Activated CD4-positive, alpha-beta T cell treated with anti-CD3 and anti-CD28 coated beads, Interleukin-2, Interleukin-4, amounts not matched to agents 100 ng/mL and 50 ng/mL, durations not matched to agents 16 hours and 8 hours (primary cell): ENCODE results near the gene COG7.
A peak's percentile ranks its signal among the peaks of the same experiment; 100 is the strongest.
"Not testable (repeated sequence)": the region's sequence is repeated elsewhere in the genome, so short reads cannot be mapped to it uniquely, and the experiment has no call there.

Experiments
- DNase-seq: peaks from one replicate; pipeline ENCODE4 v3.0.0-alpha.2; 2020; ENCODE audit warnings: low spot score

The COG7 gene

DNA sequence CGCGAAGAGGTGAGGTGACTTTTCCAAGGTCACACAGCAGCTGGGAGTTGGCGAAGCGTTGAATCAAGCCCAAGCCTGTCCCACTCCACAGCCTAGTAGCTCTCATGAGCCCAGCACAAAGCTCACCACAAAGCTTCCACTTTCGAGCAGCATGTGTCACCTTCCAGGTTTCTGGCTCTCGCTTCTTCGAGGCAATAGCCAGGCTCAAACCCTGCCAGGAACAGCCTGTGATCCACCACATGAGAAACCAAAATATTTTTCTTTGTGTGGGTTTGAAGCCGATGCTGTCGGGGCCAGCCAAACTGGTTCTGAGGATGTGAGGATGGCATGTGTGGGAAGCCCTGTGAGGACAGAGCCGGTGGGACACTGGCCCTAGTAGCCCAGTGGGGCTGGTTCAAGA, 68.1 kb downstream of the COG7 start:
- DNase-seq: no peak

DNA sequence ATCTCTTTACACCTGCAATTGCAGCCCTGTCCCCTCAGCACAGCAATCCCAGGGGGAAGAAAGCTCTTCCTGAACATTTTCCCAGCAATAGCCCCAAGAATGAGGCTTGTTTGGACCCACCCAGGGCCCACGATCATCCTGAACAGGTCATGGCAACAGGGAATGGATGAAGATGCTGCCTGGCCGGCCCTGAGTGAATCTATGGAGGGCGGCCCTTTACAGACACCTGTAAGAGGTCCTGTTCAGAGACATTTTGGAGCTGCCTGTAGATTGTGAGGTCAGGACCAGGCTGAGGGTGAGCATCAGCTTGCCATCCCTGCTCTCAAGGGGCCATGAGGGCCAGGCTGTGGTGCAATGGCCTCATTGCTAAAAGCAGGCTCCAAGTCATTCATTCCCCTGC, 69.1 kb downstream of the COG7 start:
- no peak for DNase-seq

DNA sequence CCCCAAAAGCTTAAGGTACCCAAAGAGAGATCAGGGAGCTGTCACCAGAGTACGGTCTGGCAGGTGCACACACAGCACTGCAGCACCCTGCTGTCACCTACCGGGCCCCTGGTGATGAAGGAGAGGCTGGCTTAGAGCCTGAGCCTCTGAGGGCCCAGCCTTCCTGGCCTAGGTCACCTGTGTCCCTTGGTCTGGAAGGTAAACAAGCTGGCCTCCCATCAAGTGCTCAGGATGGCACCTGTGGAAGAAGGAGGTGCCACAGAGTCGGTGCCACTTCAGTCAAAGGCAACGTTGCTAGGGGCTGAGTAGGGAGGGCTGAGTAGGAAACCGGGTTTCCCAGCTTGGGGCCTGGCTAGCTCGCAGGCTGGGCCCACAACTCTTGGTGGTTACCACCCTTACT, 70.7 kb downstream of the COG7 start:
- DNase-seq: no peak

DNA sequence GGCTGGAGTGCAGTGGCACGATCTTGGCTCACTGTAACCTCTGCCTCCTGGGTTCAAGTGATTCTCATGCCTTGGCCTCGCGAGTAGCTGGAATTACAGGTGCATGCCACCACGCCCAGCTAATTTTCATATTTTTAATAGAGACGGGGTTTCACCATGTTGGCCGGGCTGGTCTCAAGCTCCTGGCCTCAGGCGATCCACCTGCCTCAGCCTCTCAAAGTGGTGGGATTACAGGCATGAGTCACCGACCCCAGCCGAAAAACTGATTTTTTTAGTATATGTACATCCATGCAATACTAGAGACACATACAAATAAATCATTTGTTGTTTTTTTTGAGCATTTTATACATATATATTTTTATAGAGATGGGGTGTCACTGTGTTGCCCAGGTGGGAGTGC, 71.3 kb downstream of the COG7 start:
- DNase-seq: not testable (repeated sequence)

DNA sequence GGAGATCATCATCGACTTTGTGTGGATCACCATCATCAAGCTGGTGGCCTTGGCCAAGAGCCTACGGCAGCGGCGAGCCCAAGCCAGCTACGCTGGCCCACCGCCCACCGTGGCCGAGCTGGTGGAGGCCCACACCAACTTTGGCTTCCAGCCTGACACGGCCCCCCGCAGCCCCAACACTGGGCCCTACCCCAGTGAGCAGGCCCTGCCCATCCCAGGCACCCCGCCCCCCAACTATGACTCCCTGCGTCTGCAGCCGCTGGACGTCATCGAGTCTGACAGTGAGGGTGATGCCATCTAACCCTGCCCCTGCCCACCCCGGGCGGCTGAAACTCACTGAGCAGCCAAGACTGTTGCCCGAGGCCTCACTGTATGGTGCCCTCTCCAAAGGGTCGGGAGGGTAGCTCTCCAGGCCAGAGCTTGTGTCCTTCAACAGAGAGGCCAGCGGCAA, 72.5 kb downstream of the COG7 start:
- no peak for DNase-seq

DNA sequence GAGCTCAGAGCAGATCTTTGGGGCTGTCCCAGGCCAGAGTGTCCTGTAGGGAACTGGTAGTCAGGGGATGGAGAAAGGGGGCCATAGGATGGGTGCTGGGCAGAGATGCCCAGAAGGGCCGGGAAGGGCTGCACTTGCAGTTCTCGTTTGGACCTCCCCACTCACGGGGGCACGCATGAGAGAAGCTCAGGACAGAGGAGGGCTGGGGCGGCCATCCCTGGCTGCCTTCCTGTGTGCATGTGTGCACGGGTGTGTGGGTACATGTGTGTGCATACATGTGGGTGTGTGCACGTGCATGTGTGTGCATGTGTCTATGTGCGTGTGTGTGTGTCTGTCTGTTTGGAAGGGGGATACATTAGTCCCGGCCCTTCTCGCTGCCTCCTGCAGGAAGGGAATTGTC, 73.3 kb downstream of the COG7 start:
- no peak for DNase-seq

DNA sequence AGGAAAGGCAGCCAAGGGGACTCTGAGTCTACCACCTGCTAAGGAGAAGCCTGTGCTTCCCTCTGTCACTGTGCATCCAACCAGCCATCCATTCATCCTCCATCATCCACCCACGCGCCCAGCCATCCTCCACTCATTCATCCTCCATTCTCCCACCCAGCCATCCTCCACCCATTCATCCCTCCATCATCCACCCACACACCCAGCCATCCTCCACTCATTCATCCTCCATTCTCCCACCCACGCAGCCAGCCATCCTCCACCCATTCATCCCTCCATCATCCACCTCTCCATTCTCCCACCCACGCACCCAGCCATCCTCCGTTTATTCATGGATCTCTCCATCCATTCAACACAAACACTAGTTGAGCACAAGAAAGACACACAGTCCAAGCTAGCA, 74.1 kb downstream of the COG7 start:
- DNase-seq: no peak

DNA sequence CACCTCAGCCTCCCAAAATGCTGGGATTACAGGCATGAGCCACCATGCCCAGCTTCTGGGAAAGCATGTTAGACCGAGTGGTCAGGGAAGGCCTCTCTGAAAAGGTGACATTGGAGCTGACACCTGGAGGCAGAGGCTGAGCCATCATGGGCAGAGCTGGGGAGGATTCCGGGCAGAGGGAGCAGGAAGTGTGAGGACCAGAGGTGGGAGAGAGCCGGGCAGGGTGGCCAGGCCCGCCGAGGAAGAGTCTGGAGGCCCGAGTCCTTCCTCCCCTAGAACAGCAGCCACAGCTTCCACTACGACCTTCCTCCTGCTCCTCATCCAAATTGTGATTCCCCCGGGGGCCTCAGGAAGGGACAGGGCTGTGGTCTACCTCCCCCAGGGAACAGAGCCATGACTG, 74.7 kb downstream of the COG7 start:
- no peak for DNase-seq

DNA sequence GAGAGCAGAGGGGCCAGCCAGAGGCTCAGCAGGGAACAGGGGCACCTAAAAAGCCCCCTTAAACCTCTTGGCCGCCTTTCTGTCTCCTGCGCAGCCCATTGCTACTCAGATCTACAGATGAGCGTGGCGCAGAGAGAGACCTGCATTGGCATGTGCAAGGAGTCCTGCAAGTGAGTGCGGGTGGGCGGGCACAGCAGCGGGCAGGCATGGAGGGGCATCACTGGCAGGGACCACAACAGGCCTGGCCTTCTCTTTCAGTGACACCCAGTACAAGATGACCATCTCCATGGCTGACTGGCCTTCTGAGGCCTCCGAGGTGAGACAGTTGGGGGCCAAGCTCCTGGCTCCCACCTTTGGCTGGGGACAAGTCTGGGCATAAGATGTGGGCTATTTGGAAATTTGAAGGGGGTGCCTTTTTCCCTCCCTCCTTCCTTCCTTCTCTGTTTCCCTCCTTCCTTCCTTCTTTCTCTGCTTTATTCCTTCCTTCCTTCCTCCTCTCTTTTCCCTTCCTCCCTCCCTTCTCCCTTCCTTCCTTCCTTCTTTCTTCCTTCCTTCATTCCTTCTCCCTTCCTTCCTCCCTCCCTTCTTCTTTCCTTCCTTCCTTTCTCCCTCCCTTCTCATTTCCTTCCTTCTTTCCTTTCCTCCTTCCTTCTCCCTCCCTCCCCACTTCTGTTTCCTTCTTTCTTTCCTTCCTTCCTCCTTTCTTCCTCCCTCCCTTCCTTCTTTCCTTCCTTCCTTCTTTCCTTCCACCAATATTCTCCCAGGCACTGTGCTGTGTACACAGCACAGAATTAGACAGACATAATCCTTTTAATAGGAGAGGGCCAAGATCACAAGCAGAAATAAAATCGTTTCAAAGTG, 75.7 kb downstream of the COG7 start:
- no peak for DNase-seq

DNA sequence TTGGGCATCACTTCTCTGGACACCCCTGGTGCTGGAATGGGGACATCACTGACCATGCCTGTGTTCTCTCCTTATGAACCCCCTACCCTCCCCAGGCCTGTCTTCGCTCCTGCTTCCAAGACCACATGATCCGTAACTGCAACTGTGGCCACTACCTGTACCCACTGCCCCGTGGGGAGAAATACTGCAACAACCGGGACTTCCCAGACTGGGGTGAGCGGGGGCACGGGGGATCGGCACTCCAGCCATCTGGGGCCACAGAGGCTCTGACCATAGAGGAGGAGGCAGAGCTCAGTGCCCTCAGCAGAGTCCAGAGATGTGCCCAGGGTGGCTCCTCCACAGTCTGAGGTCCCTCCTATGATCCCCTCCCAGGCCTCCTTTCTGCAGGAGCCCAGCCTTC, 77.3 kb downstream of the COG7 start:
- no peak for DNase-seq

DNA sequence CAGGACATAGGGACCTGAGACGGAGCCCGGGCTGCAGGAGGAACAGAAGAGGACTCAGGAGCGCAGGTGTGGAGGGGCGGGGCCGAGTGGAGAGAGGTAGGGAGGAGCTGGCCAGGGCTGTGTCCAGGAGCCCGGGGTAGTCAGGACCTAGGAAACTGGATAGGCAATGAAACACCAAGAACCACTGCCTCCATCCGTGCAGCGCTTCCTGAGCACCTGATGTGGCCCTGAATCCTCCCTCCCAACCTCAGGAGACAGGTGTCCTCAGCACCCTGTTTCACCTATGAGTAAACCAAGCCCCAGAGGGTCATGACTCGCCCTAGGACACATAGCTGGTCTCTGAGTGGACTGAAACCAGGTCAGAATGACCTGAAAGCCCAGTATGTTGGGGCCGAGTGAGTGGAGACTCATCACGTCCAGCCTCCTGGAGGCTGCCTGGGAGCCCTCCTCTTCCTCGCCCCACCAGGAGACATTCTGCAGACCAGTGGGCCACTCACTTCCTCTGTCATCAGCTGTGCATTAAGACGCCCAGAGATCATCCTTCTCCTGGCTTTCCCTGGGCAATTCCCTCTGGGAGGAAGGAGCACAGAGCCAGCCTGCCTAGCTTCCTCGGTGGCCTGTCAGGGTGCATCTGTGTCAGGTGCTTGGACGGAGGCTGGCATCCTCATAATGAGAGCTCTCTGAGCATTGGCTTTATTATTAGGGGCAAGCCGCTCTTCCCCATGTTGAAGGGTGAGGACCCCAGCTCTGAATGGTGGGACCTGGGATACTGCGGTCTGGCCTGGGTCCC, 78.1 kb downstream of the COG7 start:
- DNase-seq: no peak

DNA sequence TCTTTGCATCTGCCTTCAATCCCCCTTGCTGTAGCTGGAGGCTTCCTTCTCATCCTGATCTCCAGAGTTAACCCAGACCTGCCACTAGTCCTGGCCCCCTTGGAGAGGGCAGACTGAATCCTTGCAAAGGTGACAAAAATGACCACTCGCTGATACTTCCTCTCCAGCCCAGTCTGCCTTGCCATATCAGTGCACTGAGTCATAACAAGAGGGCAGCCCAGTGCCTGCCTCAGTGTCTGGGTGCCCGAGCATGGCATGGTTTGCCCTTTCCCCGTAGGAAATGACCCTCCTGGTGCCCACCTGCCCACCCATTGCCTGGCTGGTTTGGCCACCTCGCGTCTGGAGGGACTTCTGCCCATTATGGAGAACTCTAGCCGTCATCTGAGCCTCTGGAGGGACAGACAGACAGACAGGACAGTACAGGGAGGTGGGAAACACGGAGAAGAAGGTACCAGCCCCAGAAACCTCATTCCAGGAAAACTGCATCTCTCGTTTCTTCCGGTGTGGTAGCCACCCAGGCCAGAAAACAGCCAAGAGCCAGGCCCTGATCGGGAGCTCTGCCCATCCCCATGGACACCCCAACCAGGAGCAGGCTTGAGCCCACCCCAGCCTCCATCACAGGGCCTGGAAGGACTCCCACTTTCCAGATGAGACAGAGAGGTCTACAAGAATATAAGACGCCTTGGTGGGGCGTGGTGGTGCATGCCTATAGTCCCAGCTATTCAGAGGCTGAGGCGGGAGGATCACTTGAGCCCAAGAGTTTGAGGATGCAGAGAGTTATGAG, 79.4 kb downstream of the COG7 start:
- DNase-seq: no peak

DNA sequence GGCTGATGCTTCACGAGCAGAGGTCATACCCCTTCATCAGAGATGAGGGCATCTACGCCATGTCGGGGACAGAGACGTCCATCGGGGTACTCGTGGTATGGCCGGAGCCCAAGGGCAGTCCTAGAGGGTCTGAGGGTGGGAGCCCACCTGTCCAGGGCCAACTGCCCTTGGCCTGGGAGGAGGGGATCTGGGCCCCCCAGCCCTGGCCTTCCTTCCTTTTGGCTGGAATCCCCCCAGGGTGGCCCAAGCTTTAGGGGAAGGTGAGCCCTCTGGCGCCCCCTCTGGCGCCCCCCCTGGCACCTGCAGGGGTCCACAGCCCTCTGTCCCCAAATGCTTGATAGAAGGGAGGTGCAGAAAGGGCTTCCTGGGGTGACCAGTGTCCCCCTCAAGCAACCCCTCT, 81.6 kb downstream of the COG7 start:
- no peak for DNase-seq

DNA sequence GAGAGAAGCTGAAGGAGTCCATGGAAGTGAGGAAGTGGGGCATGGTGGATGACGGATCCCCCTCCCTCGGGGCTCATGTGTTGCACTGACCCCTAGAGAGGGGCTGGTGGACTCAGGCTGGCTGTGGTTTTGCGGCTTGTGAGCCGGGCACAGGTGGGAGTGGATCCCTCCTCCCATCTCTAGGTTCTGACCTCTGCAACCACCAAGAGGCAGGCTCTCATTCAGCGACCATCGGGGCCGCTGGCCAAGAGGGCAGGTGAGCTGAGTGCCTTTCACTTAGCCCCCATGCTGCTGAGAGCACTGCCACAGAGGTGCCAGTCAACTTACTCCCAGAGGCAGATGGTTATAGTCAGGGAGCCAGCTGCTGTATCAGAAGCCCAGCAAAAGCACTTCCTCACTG, 83.6 kb downstream of the COG7 start:
- DNase-seq: no peak

DNA sequence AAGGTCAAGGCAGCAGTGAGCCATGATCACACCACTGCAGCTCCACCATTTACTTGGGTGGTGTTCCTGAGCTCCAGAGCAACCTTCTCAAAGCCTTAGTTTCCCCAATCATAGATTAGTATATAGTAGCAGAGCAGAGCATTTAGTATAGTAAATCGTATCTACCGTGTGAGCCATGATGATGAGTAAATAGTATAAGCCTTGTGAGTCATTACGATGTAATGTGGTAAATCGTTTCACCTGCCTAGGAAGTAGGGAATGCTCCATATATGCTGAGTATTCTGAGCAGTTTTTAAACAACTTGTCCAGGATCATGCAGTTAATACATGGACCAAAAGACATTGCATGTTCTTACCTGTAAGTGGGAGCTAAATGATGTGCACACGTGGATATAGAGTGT, 84.5 kb downstream of the COG7 start:
- no peak for DNase-seq

DNA sequence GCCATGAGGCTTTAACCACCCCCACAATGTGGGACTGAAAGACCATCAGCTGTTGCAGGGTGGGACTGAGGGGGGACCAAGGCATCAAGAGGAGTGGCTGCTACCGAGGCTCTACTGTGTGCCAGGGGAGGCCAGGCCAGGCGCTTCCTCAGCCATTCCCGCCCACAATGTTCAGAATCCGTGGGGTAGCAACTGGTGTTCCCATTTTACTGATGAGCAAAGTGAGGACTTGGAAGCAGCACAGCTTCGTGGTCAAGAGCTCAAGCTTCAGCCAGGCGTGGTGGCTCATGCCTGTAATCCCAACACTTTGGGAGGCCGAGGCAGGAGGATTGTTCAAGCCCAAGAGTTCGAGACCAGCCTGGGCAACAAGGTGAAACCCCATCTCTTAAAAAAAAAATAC, 85.0 kb downstream of the COG7 start:
- no peak for DNase-seq

DNA sequence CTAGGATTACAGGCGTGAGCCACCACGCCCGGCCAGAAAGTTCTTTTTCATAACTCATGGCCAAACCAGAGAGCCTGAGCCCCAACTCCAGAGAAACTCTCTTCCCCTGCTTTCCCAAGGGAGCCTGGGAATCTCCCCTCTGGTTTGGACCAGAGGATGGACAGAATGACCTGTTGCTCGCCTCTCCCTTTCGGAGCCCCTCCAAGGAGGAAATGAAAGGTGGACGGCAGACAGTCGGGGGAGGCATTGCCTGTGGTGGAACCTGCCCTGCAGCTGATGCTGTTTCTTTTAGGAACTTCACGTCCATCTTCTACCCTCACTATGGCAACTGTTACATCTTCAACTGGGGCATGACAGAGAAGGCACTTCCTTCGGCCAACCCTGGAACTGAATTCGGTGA, 85.4 kb downstream of the COG7 start:
- DNase-seq: no peak

DNA sequence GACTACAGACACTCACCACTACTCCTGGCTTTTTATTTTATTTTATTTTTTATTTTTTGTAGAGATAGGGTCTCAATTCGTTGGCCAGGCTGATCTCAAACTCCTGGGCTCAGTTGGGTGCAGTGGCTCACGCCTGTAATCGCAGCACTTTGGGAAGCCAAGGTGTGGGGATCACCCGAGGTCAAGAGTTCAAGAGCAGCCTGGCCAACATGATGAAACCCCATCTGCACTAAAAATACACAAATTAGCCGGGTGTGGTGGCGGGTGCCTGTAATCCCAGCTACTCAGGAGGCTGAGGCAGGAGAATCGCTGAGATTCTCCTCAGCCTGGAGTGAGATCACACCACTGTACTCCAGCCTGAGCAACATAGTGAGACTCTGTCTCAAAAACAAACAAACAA, 86.6 kb downstream of the COG7 start:
- not testable (repeated sequence) for DNase-seq

DNA sequence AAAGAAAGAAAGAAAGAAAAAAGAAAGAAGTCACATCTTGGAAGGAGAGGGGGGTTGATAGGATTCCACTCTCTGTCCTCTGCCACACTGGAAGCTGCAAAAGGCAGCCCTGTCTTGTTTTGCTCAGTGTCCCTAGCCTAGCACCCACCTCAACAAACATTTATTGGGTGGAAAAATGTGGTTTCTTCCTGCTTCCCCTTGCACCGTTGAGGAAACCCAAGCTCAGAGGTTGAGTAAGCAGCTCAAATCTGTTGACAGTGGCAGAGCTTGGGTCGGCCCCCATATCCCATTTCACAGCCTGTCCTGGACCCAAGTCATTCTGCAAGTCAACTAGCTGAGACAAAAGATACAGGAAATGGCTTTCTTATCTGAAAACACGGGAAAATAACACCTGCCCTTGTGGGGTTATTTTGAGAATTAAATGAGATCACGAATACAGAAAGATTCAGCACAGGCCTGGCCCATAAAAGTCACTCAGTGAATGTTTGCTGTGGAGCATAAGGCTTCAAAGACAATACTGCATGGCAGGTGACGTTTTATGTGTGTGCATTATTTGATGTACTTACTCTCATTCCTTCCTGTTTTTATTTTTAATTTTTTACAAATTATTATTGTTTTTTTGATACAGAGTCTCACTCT, 87.3 kb downstream of the COG7 start:
- DNase-seq: peak; percentile 30

DNA sequence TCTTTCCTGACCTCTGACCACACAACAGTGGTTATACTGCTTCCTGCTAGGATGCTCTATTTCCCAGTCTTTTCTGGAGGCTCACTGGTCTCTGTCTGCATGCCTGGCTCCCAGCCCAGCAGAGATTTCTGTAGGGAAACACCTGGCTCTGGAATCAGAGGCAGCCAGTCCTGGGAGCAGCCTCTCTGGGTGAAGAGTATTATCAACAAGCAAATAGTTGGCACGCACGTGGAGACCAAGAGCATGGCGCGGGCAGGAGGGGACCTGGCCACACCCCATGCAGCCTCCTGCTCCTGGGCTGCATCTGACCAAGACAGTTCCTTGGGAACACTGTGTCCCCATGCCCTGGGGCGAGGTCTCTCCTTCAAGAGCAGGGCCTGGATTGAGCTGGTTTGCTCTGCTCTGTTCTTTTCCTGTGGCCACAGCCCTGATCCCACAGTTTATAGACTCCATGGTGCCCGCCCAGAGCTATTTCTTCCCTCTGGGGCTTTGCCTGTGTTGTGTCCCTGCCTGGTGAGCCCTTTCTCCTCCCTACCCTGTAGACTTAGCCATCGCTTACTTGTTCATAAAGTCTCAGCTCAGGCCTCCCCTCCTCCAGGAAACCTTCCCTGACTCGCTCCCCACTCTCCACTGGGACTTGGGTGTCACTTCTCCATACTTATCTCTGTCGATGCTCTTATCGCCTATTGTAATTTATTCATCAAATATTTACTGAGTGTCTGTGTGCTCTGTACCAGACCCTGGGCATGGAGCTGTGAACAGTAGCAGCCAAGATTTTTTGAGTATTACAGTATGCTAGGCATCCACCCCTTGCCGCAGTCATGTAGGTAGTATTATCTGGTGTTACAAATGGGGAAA, 90.3 kb downstream of the COG7 start:
- no peak for DNase-seq

DNA sequence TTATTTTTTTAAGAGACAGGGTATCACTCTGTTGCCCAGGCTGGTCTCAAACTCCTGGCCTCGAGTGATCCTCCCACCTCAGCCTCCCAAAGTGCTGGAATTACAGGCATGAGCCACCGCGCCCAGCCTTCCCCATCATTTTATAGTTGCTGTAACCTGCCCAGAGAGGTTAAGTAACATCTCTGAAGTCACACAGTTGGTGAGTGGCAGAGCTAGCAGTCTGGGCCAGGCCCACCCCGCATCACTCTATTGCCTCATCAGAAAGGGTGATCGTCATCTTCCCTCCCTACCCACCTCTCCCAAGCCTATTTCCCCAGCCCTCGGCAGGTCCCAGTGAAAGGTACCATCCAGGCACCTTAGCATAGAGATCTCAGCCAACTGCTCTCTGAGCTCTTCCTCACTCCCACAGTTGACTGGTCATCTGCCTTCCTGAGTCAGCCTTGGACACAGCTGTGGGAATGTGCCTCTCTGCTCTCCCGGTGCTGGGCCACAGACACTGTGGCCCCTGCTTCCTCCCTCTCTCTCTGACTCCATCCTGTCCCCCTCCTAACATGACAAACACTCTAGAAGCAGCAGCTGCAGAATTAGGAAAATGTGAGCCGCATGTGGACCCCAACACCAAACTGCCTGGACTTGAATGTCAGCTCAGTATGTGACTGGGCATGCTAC, 93.8 kb downstream of the COG7 start:
- no peak for DNase-seq
